Right lobe of liver (tissue), 6 donors: ENCODE measurements around the gene RFTN2. TPM values are rescaled to one million over a fixed set of nuclear protein-coding genes. Genes with fewer than 3 reads are reported as not detected.
"Not testable (repeated sequence)": the region's sequence is repeated elsewhere in the genome, so short reads cannot be mapped to it uniquely, and the experiment has no call there.

ENCODE experiments used
- ATAC-seq, 4 donors: fragments of 200-7000 bp; cut with Tn5 transposase; one replicate each; pipeline ENCODE4 v1.9.1; 2020; ENCODE audit warnings: mild to moderate bottlenecking in 4 of 4, moderate library complexity in 4 of 4
- DNase-seq, 3 donors: peaks; one replicate each; pipeline ENCODE4 v3.0.0-alpha.2; 2020
- H3K27ac ChIP-seq, 3 donors: fragments of 200-600 bp; one replicate each; pipeline ENCODE4 v1.8.0; 2022
- H3K27me3 ChIP-seq, 2 donors: fragments of 200-600 bp; one replicate each; pipeline ENCODE4 v1.8.0; 2022
- H3K36me3 ChIP-seq, 4 donors: fragments of 200-600 bp; sonication (generic) in 1 of 4; one replicate each; pipeline versions ENCODE4 v1.5.1 to v1.8.0; 2017 to 2022; ENCODE audit warnings: control low read depth in 1 of 4
- H3K4me1 ChIP-seq, 4 donors: fragments of 200-600 bp; sonication (generic) in 1 of 4; one replicate each; pipeline versions ENCODE4 v1.5.1 to v1.8.0; 2017 to 2022; ENCODE audit warnings: control low read depth in 1 of 4
- H3K4me3 ChIP-seq, 3 donors: fragments of 200-600 bp; one replicate each; pipeline ENCODE4 v1.8.0; 2022
- H3K9me3 ChIP-seq, 4 donors: fragments of 200-600 bp; sonication (generic) in 1 of 4; one replicate each; pipeline versions ENCODE4 v1.5.1 to v1.8.0; 2017 to 2022; ENCODE audit warnings: control low read depth in 1 of 4
- POLR2A ChIP-seq: fragments of 450-650 bp; IDR thresholded peaks from one replicate; pipeline ENCODE4 v1.6.1; 2017; ENCODE audit warnings: antibody characterized with exemption, mild to moderate bottlenecking
- WGBS: methylation state at CpG from one replicate; pipeline ENCODE4 v1.1.6; 2018; ENCODE audit warnings: low coverage, low lambda C conversion rate; ENCODE audit not compliant: insufficient coverage; ENCODE audit errors: missing lambda C conversion rate; 5-methylcytosine and 5-hydroxymethylcytosine counted together
- intact Hi-C, 2 donors: fragments of 100-400 bp; cut with DNase I; formaldehyde crosslinking; loops; one replicate each; pipeline versions ENCODE4 v1.11.2 to v1.14.1; 2022
- total RNA-seq, 6 experiments: library from RNA; depleted of rRNA in 2 of 6; stranded (reverse); fragments of >200 nt in 2 of 6; fragmentation: NEBNext Ultra II Directional in 3 of 6; extraction: Animal tissue kit (Norgen Biotek cat#: 25700) in 3 of 6; gene quantifications; one replicate each; pipeline versions ENCODE4 v1.1.0 to v1.2.4, GENCODE V29; 2016 to 2023
- TF ChIP-seq, protein P1 (sequence below), 4 donors: fragments of 200-600 bp in 3 of 4; fragments of 450-650 bp in 1 of 4; IDR thresholded peaks; one replicate each; pipeline versions ENCODE4 v1.5.1 to v1.8.0; 2016 to 2022; ENCODE audit warnings: antibody characterized with exemption in 4 of 4, mild to moderate bottlenecking in 2 of 4
- donor health status: DM: no; HTN: yes; CAD: no.
- donor health status: DM: no; HTN: no; CAD: no.
- donor health status: DM: no; HTN: no; CAD: no.
- donor health status: DM: no; HTN: yes; CAD: no.
- donor health status: DM: no; HTN: yes; CAD: no.

Gene RFTN2
- total RNA-seq, 6 experiments from 2014 or later, result 0.58 to 1.9 (median 1.0) TPM

- H3K4me3 ChIP-seq, result no peak overlapping the region
- H3K27me3 ChIP-seq, result no peaks in the 10 kb centered on the region
- DNase-seq, result no peak
- H3K27ac ChIP-seq, result no peak overlapping the region
- intact Hi-C loops, result no loop called here
- H3K4me1 ChIP-seq, result no peaks in the 10 kb centered on the region
- peaks cover 0 to 22% (median 0%) of the 10 kb centered on the region in 4 donors for H3K36me3 ChIP-seq
- no peaks in the 10 kb centered on the region for H3K9me3 ChIP-seq
- ATAC-seq, result peak in 3 of 4 donors; percentile 13 to 41 (median 38)
- TF ChIP-seq, protein P1, sequence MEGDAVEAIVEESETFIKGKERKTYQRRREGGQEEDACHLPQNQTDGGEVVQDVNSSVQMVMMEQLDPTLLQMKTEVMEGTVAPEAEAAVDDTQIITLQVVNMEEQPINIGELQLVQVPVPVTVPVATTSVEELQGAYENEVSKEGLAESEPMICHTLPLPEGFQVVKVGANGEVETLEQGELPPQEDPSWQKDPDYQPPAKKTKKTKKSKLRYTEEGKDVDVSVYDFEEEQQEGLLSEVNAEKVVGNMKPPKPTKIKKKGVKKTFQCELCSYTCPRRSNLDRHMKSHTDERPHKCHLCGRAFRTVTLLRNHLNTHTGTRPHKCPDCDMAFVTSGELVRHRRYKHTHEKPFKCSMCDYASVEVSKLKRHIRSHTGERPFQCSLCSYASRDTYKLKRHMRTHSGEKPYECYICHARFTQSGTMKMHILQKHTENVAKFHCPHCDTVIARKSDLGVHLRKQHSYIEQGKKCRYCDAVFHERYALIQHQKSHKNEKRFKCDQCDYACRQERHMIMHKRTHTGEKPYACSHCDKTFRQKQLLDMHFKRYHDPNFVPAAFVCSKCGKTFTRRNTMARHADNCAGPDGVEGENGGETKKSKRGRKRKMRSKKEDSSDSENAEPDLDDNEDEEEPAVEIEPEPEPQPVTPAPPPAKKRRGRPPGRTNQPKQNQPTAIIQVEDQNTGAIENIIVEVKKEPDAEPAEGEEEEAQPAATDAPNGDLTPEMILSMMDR (IDR thresholded peaks at IDR 0.05), result no peak
- TF ChIP-seq POLR2A, result no peak
- 73% methylated on average over 1 of the region's 1 CpG for WGBS
Observed at GRCh38 chr2:197556456-197556855, 118.9 kb downstream of the RFTN2 start.

GRCh38 chr2:197555467-197555866, 119.9 kb downstream of the RFTN2 start:
- Histone ChIP-seq H3K4me1 (no peaks in the 10 kb centered on the region), H3K9me3 (no peaks in the 10 kb centered on the region), H3K36me3 (peaks cover 0 to 32% (median 0%) of the 10 kb centered on the region in 4 donors), H3K4me3 (no peak overlapping the region), H3K27me3 (no peaks in the 10 kb centered on the region), H3K27ac (no peak overlapping the region)
- no peak for TF ChIP-seq POLR2A
- TF ChIP-seq, protein P1 (IDR thresholded peaks at IDR 0.05), result no peak
- no peak for DNase-seq
- intact Hi-C loops, result no loop called here
- ATAC-seq, result no peak

- WGBS, result 60% methylated on average over 2 of the region's 2 CpGs
- ATAC-seq, H3K27ac ChIP-seq, H3K9me3 ChIP-seq, H3K27me3 ChIP-seq, DNase-seq, H3K4me1 ChIP-seq, intact Hi-C loops, H3K4me3 ChIP-seq: not testable (repeated sequence)
- peaks cover 0 to 38% (median 2%) of the 10 kb centered on the region in 4 donors for H3K36me3 ChIP-seq
Observed at GRCh38 chr2:197551260-197551659, 124.1 kb downstream of the RFTN2 start.

DNA sequence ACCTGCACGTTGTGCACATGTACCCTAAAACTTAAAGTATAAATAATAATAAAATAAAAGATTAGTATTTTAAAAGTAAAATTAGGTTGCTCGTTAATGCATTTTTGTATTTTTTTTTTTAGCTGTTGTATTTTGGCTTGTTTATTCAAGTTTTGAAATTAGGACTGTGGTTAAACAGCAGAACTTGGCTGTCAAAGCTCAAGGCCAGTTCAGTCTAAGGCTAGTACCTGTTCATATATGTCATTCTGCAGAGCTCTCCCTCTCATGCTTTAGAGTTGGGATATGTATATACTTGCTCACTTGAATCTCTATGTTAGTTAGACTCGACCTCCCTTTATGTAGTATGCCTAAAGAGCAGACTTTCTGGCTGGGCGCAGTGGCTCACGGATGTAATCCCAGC, 126.8 kb downstream of the RFTN2 start:
- H3K4me1 ChIP-seq, result no peaks in the 10 kb centered on the region
- no peaks in the 10 kb centered on the region for H3K9me3 ChIP-seq
- no peak overlapping the region for H3K27ac ChIP-seq
- ATAC-seq (peak in 2 of 4 donors; percentile 45 to 59), DNase-seq (no peak)
- peaks cover 0 to 29% (median 5%) of the 10 kb centered on the region in 4 donors for H3K36me3 ChIP-seq
- TF ChIP-seq POLR2A, result no peak
- TF ChIP-seq, protein P1 (IDR thresholded peaks at IDR 0.05), result no peak
- WGBS, result 82% methylated on average over 5 of the region's 5 CpGs
- intact Hi-C loops, result loop anchor here in 1 of 2 donors (10.0 kb wide), 1 partner anchor 236 kb away; the partner anchor contains the start of gene BOLL
- no peaks in the 10 kb centered on the region for H3K27me3 ChIP-seq
- no peak overlapping the region for H3K4me3 ChIP-seq

DNA sequence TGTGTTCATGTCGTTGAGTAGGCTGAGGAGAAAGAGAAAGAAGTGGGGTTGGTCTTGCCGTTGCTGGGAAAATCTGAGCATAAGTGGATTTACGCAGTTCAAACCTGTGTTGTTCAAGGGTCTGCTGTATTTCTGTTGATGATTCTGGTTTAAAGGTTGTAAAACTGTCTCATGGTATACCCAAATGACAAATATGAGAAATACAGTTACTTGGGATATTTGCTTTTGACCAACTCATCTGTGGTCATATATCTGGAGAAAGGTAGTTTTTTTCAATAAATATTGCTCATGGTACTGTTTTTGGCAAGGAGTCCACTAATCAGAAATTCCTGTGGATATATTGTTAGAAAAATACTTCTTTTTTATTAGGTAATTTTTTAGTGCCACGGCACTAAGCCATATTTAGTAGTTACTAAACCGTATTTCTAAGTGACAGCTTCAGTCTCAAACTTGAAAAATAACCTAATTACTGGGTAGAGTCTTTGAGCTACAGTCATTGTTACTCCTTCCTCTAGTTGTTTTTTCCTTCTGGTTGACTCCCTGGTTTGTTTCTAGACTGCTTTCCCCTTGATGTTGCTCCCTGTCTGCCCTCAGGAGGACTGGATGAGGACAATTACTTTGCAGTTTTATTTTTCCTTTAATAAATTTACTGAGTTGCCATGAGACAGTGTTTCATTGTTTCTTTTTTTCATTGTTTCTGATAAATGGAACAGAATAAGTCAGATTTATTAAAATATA, 128.1 kb downstream of the RFTN2 start:
- Histone ChIP-seq H3K36me3 (peaks cover 0 to 39% (median 5%) of the 10 kb centered on the region in 4 donors), H3K27me3 (no peaks in the 10 kb centered on the region), H3K4me3 (no peak overlapping the region), H3K27ac (no peak overlapping the region), H3K4me1 (no peaks in the 10 kb centered on the region), H3K9me3 (no peaks in the 10 kb centered on the region)
- TF ChIP-seq POLR2A, result no peak
- TF ChIP-seq, protein P1 (IDR thresholded peaks at IDR 0.05), result no peak
- ATAC-seq, result no peak
- intact Hi-C loops, result loop anchor here in 1 of 2 donors (10.0 kb wide), 1 partner anchor 237 kb away; the partner anchor contains the start of gene BOLL
- no peak for DNase-seq
- 90% methylated on average over 5 of the region's 5 CpGs for WGBS
